ENCODE data around the gene EMP3. TPM values are rescaled to one million over a fixed set of nuclear protein-coding genes. Genes with fewer than 3 reads are reported as not detected.

Gene EMP3
- total RNA-seq, 2 donors from 2014 or later, result 150 to 174 TPM

DNA sequence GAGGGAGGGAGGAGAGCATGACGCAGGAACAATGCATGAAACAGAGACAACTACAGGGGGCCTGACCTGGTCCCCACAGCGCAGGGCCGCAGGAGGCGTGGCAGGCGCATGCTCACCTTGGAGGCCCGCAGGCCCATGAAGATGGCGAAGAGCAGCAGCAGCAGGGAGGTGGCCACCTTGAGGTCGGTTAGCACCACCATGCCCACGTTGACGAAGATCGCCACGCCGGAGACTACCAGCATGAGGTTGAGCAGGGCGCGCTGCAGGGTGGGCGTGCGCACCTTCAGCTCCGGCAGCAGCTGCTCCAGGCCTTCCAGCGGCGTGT lies 17.0 kb downstream of the EMP3 start:
- Mint-ChIP-seq H3K36me3 (ENCODE audit: insufficient read depth in 2 of 2) (no peaks in the 10 kb centered on the region), H3K9me3 (no peaks in the 10 kb centered on the region), H3K27me3 (ENCODE audit: low read depth) (no peaks in the 10 kb centered on the region), H3K4me3 (no peak overlapping the region), H3K4me1 (ENCODE audit: low read depth) (no peaks in the 10 kb centered on the region), H3K27ac (no peak overlapping the region)
- DNase-seq (no peak), ATAC-seq (replicated peaks in 1 of 2) (no peak)

DNA sequence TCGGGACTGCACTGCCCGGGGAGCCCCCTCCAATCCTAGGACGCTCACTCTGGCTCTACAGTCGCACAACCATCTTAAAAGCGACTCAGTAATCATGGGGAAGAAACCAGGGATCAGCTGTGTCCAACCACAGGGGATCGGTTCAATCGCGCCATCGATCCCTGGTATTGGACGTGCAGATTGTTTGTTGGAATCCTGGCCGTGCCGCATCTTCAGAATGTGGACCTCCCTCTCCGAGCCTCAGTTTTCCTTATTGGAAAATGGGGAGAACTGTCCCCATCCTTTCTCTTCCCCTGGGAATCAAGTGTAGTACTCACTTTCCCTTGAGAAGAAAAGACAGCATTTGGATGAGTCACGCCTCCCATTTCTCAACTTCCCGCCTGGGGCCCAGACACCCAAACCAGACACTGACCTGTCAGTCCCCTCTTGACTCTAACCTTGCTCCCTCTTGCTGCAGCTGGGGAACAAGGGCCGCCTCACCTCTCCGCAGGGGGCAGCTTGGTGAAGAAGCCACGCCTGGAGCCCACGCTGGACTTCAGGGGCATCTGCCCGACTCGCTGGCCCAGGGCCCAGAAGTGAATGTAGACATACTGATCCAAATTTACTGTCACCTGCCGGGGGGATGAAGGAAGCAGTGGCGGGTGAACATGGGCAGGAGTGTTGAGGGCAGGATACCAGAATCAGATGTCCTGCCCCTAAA lies 17.6 kb downstream of the EMP3 start:
- Mint-ChIP-seq H3K27ac (no peak overlapping the region), H3K4me3 (no peak overlapping the region), H3K27me3 (ENCODE audit: low read depth) (no peaks in the 10 kb centered on the region), H3K4me1 (ENCODE audit: low read depth) (no peaks in the 10 kb centered on the region), H3K36me3 (ENCODE audit: insufficient read depth in 2 of 2) (no peaks in the 10 kb centered on the region), H3K9me3 (no peaks in the 10 kb centered on the region)
- no peak for ATAC-seq (replicated peaks in 1 of 2)
- DNase-seq, result no peak

- no peak overlapping the region for H3K27ac Mint-ChIP-seq
- H3K36me3 Mint-ChIP-seq (ENCODE audit: insufficient read depth in 2 of 2), result peaks cover 0 to 3% of the 10 kb centered on the region in 2 donors
- DNase-seq, result no peak
Observed at GRCh38 chr19:48344892-48345291, 19.5 kb downstream of the EMP3 start.

DNA sequence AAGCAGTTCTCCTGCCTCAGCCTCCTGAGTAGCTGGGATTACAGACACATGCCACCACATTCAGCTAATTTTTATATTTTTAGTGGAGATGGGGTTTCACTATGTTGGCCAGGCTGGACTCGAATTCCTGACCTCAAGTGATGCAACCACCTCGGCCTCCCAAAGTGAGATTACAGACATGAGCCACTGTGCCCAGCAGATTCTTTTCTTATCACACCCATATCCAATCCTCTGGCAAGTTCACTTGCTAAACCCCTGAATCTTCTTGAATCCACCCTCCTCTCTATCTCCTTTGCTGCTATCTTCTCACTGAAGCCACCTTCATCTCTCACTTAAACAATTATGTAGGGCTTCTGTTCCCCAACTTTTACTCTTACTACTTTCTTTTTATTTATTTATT lies 20.8 kb downstream of the EMP3 start:
- H3K36me3 Mint-ChIP-seq (ENCODE audit: insufficient read depth in 2 of 2), result peaks cover 0 to 3% of the 10 kb centered on the region in 2 donors
- ATAC-seq (replicated peaks in 1 of 2), result no peak
- peaks cover 6% of the 10 kb centered on the region for H3K4me1 Mint-ChIP-seq (ENCODE audit: low read depth)
- no peak overlapping the region for H3K4me3 Mint-ChIP-seq
- no peak for DNase-seq
- H3K27ac Mint-ChIP-seq, result no peak overlapping the region
- no peaks in the 10 kb centered on the region for H3K9me3 Mint-ChIP-seq
- no peaks in the 10 kb centered on the region for H3K27me3 Mint-ChIP-seq (ENCODE audit: low read depth)

More at GRCh38 chr19:48344892-48345291, 19.5 kb downstream of the EMP3 start:
- Mint-ChIP-seq H3K4me3 (no peak overlapping the region), H3K4me1 (ENCODE audit: low read depth) (peaks cover 6% of the 10 kb centered on the region), H3K27me3 (ENCODE audit: low read depth) (no peaks in the 10 kb centered on the region), H3K9me3 (no peaks in the 10 kb centered on the region)
- no peak for ATAC-seq (replicated peaks in 1 of 2)

- Mint-ChIP-seq H3K4me1 (ENCODE audit: low read depth) (peaks cover 6% of the 10 kb centered on the region), H3K27ac (no peak overlapping the region), H3K27me3 (ENCODE audit: low read depth) (no peaks in the 10 kb centered on the region), H3K36me3 (ENCODE audit: insufficient read depth in 2 of 2) (peaks cover 0 to 3% of the 10 kb centered on the region in 2 donors), H3K9me3 (no peaks in the 10 kb centered on the region), H3K4me3 (no peak overlapping the region)
- DNase-seq (no peak), ATAC-seq (replicated peaks in 1 of 2) (no peak)
Observed at GRCh38 chr19:48348045-48348444, 22.7 kb downstream of the EMP3 start.

- Mint-ChIP-seq H3K9me3 (no peaks in the 10 kb centered on the region), H3K36me3 (ENCODE audit: insufficient read depth in 2 of 2) (peaks cover 0 to 3% of the 10 kb centered on the region in 2 donors), H3K27me3 (ENCODE audit: low read depth) (no peaks in the 10 kb centered on the region), H3K27ac (no peak overlapping the region), H3K4me1 (ENCODE audit: low read depth) (peaks cover 6% of the 10 kb centered on the region), H3K4me3 (no peak overlapping the region)
- DNase-seq (no peak), ATAC-seq (replicated peaks in 1 of 2) (no peak)
Observed at GRCh38 chr19:48348737-48349136, 23.4 kb downstream of the EMP3 start.

DNA sequence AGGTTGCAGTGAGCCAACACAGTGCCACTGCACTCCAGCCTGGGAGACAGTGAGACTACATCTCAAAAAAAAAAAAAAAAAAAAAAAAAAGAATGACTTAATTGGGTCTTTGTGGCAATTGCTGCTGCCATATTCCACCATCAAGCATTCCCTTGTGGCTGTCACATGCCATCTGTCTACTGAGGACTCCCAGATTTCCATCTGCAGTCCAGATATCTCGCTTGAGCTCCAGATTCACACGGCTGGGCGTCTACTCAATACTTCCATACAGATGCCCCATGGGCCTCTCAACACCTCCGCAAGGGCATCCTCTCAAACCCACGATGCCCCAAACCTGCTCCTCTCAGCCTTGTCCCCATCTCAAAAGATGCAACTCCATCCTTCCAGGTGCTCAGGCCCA lies 25.5 kb downstream of the EMP3 start:
- Mint-ChIP-seq H3K27ac (no peak overlapping the region), H3K27me3 (ENCODE audit: low read depth) (no peaks in the 10 kb centered on the region), H3K4me1 (ENCODE audit: low read depth) (peaks cover 6% of the 10 kb centered on the region), H3K9me3 (no peaks in the 10 kb centered on the region), H3K4me3 (no peak overlapping the region), H3K36me3 (ENCODE audit: insufficient read depth in 2 of 2) (peaks cover 0 to 3% of the 10 kb centered on the region in 2 donors)
- ATAC-seq (replicated peaks in 1 of 2) (peak in 1 of 2 donors; percentile 5), DNase-seq (no peak)

DNA sequence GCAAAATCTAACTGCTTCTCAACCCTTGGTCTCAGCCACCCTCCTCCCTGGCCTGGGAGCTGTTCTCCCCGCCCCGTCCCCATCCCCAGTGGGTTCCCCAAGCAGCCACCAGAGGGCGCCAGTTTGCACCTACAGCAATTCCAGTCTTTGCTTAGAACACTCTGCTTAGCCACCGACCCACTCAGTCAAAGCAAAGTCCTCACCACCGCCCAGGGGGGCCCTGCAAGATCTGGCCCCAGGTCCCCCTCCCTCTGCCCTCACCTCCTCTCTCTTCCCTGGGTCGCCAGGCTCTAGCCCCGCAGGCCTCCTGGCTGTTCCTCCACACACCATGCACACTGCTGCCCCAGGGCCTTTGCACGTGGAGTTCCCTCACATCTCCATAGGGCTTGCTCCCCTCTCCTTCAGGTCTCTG lies 26.0 kb downstream of the EMP3 start:
- DNase-seq, result peak; percentile 75 to 85
- no peaks in the 10 kb centered on the region for H3K9me3 Mint-ChIP-seq
- peaks cover 0 to 3% of the 10 kb centered on the region in 2 donors for H3K36me3 Mint-ChIP-seq (ENCODE audit: insufficient read depth in 2 of 2)
- H3K4me1 Mint-ChIP-seq (ENCODE audit: low read depth), result peaks cover 6% of the 10 kb centered on the region
- H3K4me3 Mint-ChIP-seq, result no peak overlapping the region
- H3K27me3 Mint-ChIP-seq (ENCODE audit: low read depth), result no peaks in the 10 kb centered on the region
- ATAC-seq (replicated peaks in 1 of 2), result peak; percentile 85 to 88
- no peak overlapping the region for H3K27ac Mint-ChIP-seq

DNA sequence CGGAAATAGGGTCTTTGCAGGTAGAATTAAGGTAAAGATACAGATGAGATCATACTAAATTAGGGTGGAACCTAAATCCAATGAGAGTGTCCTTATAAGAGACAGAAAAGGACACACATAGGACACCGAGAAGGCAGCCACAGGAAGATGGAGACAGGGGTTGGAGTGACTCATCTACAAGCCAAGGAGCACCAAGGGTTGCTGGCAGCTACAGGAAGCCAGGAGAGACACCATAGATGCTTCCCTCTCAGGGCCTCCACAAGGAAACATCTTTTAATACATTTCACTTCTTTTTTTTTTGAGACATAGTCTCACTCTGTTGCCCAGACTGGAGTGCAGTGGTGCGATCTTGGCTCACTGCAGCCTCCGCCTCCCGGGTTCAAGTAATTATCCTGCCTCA lies 28.3 kb downstream of the EMP3 start:
- H3K27me3 Mint-ChIP-seq (ENCODE audit: low read depth), result no peaks in the 10 kb centered on the region

DNA sequence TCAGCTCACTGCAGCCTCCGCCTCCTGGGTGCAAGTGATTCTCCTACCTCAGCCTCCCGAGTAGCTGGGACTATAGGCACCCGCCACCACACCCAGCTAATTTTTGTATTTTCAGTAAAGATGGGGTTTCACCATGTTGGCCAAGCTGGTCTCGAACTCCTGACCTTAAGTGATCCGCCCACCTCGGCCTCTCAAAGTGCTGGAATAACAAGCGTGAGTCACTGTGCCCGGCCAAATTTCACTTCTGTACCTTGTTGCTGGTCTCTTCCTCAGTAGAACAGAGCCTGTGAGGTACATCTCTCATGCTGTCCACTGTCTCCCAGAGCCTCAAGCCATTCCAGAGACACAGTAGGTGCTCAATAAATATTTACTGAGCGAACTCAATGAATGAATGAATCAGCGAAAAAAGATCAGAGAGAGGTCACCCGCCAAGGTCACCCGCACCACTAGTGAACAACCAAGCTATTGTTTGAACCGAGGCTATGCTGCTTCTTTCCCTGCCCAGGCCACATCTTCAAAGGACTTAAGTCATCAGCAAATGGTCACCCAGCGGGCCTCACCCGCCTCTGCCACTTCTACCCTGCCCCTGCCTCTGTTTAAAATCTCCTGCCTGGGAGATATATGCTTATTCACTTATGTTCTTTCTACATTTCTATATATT lies 29.1 kb downstream of the EMP3 start:
- DNase-seq (no peak), ATAC-seq (replicated peaks in 1 of 2) (no peak)
- no peaks in the 10 kb centered on the region for H3K27me3 Mint-ChIP-seq (ENCODE audit: low read depth)
- no peak overlapping the region for H3K27ac Mint-ChIP-seq
- no peaks in the 10 kb centered on the region for H3K9me3 Mint-ChIP-seq
- H3K4me1 Mint-ChIP-seq (ENCODE audit: low read depth), result no peaks in the 10 kb centered on the region
- H3K36me3 Mint-ChIP-seq (ENCODE audit: insufficient read depth in 2 of 2), result no peaks in the 10 kb centered on the region
- no peak overlapping the region for H3K4me3 Mint-ChIP-seq

More for the DNA sequence above, 28.3 kb downstream of the EMP3 start:
- H3K36me3 Mint-ChIP-seq (ENCODE audit: insufficient read depth in 2 of 2), result no peaks in the 10 kb centered on the region
- H3K9me3 Mint-ChIP-seq, result no peaks in the 10 kb centered on the region
- no peaks in the 10 kb centered on the region for H3K4me1 Mint-ChIP-seq (ENCODE audit: low read depth)
- DNase-seq (no peak), ATAC-seq (replicated peaks in 1 of 2) (no peak)
- no peak overlapping the region for H3K4me3 Mint-ChIP-seq
- no peak overlapping the region for H3K27ac Mint-ChIP-seq

DNA sequence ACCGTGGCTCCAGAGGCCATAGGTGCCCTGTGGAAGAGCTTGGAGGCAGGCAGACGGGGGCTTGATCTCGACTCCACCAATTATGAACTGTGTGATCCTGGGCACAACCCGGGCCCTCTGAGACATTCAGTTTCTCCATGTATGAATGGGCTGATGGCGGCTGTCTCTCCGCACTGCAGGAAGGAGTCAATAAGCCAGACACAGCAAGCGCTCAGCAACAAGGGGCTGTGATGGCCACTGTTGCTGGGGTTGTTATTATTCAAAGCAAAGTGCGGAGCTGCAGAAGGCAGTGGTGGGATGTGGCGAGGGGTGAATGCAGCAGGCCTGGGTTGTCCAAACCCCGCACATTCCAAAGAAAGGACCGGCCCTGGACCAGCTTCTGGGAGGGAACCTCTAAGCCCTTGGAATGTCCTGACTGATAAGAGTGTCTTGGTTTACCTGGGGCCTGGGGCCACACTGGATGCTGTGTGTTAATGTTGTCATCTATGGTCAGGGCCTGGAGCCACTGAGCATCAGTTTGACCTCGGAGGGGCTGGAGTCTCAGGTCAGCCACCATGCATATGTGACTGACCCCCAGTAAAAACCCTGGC lies 30.1 kb downstream of the EMP3 start:
- Mint-ChIP-seq H3K27me3 (ENCODE audit: low read depth) (no peaks in the 10 kb centered on the region), H3K36me3 (ENCODE audit: insufficient read depth in 2 of 2) (no peaks in the 10 kb centered on the region), H3K27ac (no peak overlapping the region), H3K4me1 (ENCODE audit: low read depth) (no peaks in the 10 kb centered on the region), H3K9me3 (no peaks in the 10 kb centered on the region), H3K4me3 (no peak overlapping the region)
- ATAC-seq (replicated peaks in 1 of 2) (no peak), DNase-seq (no peak)

DNA sequence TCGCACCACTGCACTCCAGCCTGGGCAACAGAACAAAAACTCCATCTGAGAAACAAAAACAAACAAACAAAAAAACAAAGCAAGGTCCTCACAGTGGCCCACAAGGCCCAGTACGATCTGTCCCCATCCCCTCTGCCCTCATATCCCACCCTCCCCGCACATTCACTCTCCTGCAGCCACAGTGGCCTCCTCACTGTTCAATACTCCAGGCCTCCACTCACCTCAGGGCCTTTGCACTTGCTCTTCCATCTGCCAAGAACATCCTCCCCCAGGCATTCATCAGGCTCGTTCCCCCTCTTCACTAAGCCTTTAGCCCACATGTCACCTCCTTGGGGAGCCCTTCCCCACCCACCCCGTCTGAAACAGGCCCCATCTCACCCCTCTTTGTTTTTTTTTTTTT lies 33.8 kb downstream of the EMP3 start:
- DNase-seq, result no peak
- H3K36me3 Mint-ChIP-seq (ENCODE audit: insufficient read depth in 2 of 2), result peaks cover 0 to 1% of the 10 kb centered on the region in 2 donors
- ATAC-seq (replicated peaks in 1 of 2), result no peak
- no peak overlapping the region for H3K27ac Mint-ChIP-seq
- H3K4me1 Mint-ChIP-seq (ENCODE audit: low read depth), result peaks cover 6% of the 10 kb centered on the region
- H3K4me3 Mint-ChIP-seq, result no peak overlapping the region
- H3K27me3 Mint-ChIP-seq (ENCODE audit: low read depth), result no peaks in the 10 kb centered on the region
- no peaks in the 10 kb centered on the region for H3K9me3 Mint-ChIP-seq

- DNase-seq (no peak), ATAC-seq (replicated peaks in 1 of 2) (no peak)
- peaks cover 0 to 1% of the 10 kb centered on the region in 2 donors for H3K36me3 Mint-ChIP-seq (ENCODE audit: insufficient read depth in 2 of 2)
- no peak overlapping the region for H3K27ac Mint-ChIP-seq
- peak overlapping the region in 1 of 2 donors; percentile 44 for H3K4me3 Mint-ChIP-seq
- H3K9me3 Mint-ChIP-seq, result no peaks in the 10 kb centered on the region
- H3K4me1 Mint-ChIP-seq (ENCODE audit: low read depth), result peaks cover 13% of the 10 kb centered on the region
- no peaks in the 10 kb centered on the region for H3K27me3 Mint-ChIP-seq (ENCODE audit: low read depth)
Observed at GRCh38 chr19:48361912-48362311, 36.6 kb downstream of the EMP3 start.

Data from activated T-cell treated with anti-CD3 and anti-CD28 coated beads, Interleukin-2, amount 50 U/mL, for 72 hours (primary cell).